Measurements from ENCODE around the gene RUFY1. TPM values are rescaled to one million over a fixed set of nuclear protein-coding genes. Genes with fewer than 3 reads are reported as not detected.

RUFY1 gene
- total and polyA plus RNA-seq, 2 of the 13 experiments (the other 11 are each of a cell fraction or from before 2014, with no cell fraction given) = 19.9 to 31.9 TPM

GRCh38 chr5:179504600-179505396 lies 45.6 kb upstream of the RUFY1 start (continued):
- TF ChIP-seq, protein P1, sequence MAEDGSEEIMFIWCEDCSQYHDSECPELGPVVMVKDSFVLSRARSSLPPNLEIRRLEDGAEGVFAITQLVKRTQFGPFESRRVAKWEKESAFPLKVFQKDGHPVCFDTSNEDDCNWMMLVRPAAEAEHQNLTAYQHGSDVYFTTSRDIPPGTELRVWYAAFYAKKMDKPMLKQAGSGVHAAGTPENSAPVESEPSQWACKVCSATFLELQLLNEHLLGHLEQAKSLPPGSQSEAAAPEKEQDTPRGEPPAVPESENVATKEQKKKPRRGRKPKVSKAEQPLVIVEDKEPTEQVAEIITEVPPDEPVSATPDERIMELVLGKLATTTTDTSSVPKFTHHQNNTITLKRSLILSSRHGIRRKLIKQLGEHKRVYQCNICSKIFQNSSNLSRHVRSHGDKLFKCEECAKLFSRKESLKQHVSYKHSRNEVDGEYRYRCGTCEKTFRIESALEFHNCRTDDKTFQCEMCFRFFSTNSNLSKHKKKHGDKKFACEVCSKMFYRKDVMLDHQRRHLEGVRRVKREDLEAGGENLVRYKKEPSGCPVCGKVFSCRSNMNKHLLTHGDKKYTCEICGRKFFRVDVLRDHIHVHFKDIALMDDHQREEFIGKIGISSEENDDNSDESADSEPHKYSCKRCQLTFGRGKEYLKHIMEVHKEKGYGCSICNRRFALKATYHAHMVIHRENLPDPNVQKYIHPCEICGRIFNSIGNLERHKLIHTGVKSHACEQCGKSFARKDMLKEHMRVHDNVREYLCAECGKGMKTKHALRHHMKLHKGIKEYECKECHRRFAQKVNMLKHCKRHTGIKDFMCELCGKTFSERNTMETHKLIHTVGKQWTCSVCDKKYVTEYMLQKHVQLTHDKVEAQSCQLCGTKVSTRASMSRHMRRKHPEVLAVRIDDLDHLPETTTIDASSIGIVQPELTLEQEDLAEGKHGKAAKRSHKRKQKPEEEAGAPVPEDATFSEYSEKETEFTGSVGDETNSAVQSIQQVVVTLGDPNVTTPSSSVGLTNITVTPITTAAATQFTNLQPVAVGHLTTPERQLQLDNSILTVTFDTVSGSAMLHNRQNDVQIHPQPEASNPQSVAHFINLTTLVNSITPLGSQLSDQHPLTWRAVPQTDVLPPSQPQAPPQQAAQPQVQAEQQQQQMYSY (CRISPR knock-in tag; IDR thresholded peaks at IDR 0.05) = peak; percentile 44; the same call in 1 of the 2 replicates
- TF ChIP-seq, protein P2, sequence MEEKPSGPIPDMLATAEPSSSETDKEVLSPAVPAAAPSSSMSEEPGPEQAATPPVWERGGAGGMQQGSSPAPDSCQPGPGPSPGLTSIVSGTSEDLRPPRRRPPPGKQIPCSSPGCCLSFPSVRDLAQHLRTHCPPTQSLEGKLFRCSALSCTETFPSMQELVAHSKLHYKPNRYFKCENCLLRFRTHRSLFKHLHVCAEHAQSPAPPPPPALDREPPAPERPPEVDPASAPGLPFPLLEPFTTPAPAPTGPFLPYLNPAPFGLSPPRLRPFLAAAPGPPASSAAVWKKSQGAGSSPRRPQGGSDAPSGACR (CRISPR knock-in tag; IDR thresholded peaks at IDR 0.05) = no peak
- TF ChIP-seq BRF2 (CRISPR knock-in tag; IDR thresholded peaks at IDR 0.05) (no peak), USF2 (IDR thresholded peaks at IDR 0.05; ENCODE audit: low read depth, low read length) (no peak), USF2 (CRISPR knock-in tag; IDR thresholded peaks at IDR 0.05; ENCODE audit: borderline replicate concordance) (no peak), ZNF318 (CRISPR knock-in tag; IDR thresholded peaks at IDR 0.05) (no peak), ZNF792 (CRISPR knock-in tag; IDR thresholded peaks at IDR 0.05) (no peak; the same call in 1 of the 2 replicates), ZNF720 (CRISPR knock-in tag; IDR thresholded peaks at IDR 0.05) (no peak), ZNF772 (CRISPR knock-in tag; IDR thresholded peaks at IDR 0.05) (peak; percentile 59; the same call in 1 of the 2 replicates), MATR3 (CRISPR knock-in tag; IDR thresholded peaks at IDR 0.05) (no peak)
